ENCODE results near the gene GNL2. TPM values are rescaled to one million over a fixed set of nuclear protein-coding genes. Genes with fewer than 3 reads are reported as not detected.
A peak's percentile ranks its signal among the peaks of the same experiment; 100 is the strongest.

The GNL2 gene
- total RNA-seq, 1 experiment from 2014 or later: 170 TPM

DNA sequence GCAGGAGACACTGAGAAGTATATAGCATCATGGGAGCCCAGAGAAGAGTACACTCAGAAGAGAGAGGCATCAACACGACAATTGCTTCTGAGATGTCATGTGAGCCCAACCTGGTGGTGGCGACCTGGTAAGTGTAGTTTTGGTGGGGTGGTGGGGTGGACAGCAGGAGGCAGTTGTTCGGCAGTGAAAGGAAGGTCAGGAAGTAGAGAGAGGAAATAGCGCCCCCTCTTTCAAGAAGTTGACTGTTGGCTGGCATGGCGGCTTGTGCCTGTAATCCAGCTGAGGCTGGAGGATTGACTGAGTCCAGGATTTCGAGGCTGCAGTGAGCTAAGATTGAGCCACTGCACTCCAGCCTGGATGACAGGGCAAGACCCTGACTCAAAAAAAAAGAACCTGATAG, 26.4 kb upstream of the GNL2 start:
- peak; percentile 79 for DNase-seq
- H3K4me3 ChIP-seq (ENCODE audit: insufficient read depth, low read depth, low read length): no peak overlapping the region
- no peaks in the 10 kb centered on the region for H3K36me3 ChIP-seq (replicated peaks; ENCODE audit: control insufficient read depth, insufficient read depth, low read length)
- peaks cover 32% of the 10 kb centered on the region for H3K27me3 ChIP-seq (ENCODE audit: control insufficient read depth, insufficient read depth, low read length)

DNA sequence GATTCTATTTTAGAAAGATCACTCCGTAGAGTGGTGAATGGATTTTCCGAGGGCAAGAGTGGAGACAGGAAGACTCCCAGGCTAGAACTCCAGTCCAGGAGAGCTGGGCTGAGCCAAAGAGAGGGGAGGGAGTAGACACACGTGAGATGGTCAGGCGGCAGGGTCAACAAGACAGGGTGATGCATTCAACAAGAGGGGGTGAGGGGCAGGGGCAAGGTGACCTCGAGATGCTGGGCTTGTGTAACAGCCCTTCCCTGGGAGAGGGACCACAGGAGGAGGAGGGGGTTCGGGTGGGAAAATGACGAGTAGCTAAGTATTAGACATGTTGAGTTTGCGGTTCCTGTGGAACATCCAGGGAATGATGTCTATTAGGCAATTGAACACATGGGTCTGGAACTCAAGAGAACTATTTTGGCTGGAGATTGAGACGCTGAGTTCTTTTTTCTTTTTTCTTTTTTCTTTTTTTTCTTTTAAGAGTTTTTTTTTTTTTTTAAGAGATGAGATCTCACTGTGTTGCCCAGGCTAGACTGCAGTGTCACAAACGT, 25.7 kb upstream of the GNL2 start:
- H3K4me3 ChIP-seq (ENCODE audit: insufficient read depth, low read depth, low read length): no peak overlapping the region
- no peak for DNase-seq
- H3K27me3 ChIP-seq (ENCODE audit: control insufficient read depth, insufficient read depth, low read length): peaks cover 30% of the 10 kb centered on the region
- no peaks in the 10 kb centered on the region for H3K36me3 ChIP-seq (replicated peaks; ENCODE audit: control insufficient read depth, insufficient read depth, low read length)

GRCh38 chr1:37620707-37621106, 25.0 kb upstream of the GNL2 start:
- no peak for DNase-seq
- Histone ChIP-seq H3K27me3 (ENCODE audit: control insufficient read depth, insufficient read depth, low read length) (peaks cover 26% of the 10 kb centered on the region), H3K36me3 (replicated peaks; ENCODE audit: control insufficient read depth, insufficient read depth, low read length) (no peaks in the 10 kb centered on the region), H3K4me3 (ENCODE audit: insufficient read depth, low read depth, low read length) (no peak overlapping the region)

- Histone ChIP-seq H3K36me3 (replicated peaks; ENCODE audit: control insufficient read depth, insufficient read depth, low read length) (no peaks in the 10 kb centered on the region), H3K27me3 (ENCODE audit: control insufficient read depth, insufficient read depth, low read length) (peaks cover 25% of the 10 kb centered on the region)
These were observed 20.6 kb upstream of the GNL2 start for GRCh38 chr1:37616330-37616729.

GRCh38 chr1:37614105-37614504, 18.4 kb upstream of the GNL2 start:
- Histone ChIP-seq H3K36me3 (replicated peaks; ENCODE audit: control insufficient read depth, insufficient read depth, low read length) (no peaks in the 10 kb centered on the region), H3K27me3 (ENCODE audit: control insufficient read depth, insufficient read depth, low read length) (peaks cover 26% of the 10 kb centered on the region), H3K4me3 (ENCODE audit: insufficient read depth, low read depth, low read length) (no peak overlapping the region)
- no peak for DNase-seq

More at GRCh38 chr1:37616330-37616729, 20.6 kb upstream of the GNL2 start:
- DNase-seq: no peak
- no peak overlapping the region for H3K4me3 ChIP-seq (ENCODE audit: insufficient read depth, low read depth, low read length)

- Histone ChIP-seq H3K36me3 (replicated peaks; ENCODE audit: control insufficient read depth, insufficient read depth, low read length) (no peaks in the 10 kb centered on the region), H3K4me3 (ENCODE audit: insufficient read depth, low read depth, low read length) (no peak overlapping the region), H3K27me3 (ENCODE audit: control insufficient read depth, insufficient read depth, low read length) (peaks cover 38% of the 10 kb centered on the region)
- no peak for DNase-seq
These were observed 16.4 kb upstream of the GNL2 start for GRCh38 chr1:37612186-37612585.

- no peak for DNase-seq
- peaks cover 32% of the 10 kb centered on the region for H3K27me3 ChIP-seq (ENCODE audit: control insufficient read depth, insufficient read depth, low read length)
- H3K4me3 ChIP-seq (ENCODE audit: insufficient read depth, low read depth, low read length): no peak overlapping the region
- no peaks in the 10 kb centered on the region for H3K36me3 ChIP-seq (replicated peaks; ENCODE audit: control insufficient read depth, insufficient read depth, low read length)
These were observed 14.3 kb upstream of the GNL2 start for GRCh38 chr1:37609994-37610393.

- DNase-seq: no peak
- Histone ChIP-seq H3K27me3 (ENCODE audit: control insufficient read depth, insufficient read depth, low read length) (peaks cover 30% of the 10 kb centered on the region), H3K4me3 (ENCODE audit: insufficient read depth, low read depth, low read length) (no peak overlapping the region), H3K36me3 (replicated peaks; ENCODE audit: control insufficient read depth, insufficient read depth, low read length) (no peaks in the 10 kb centered on the region)
These were observed 13.3 kb upstream of the GNL2 start for GRCh38 chr1:37609002-37609401.

DNA sequence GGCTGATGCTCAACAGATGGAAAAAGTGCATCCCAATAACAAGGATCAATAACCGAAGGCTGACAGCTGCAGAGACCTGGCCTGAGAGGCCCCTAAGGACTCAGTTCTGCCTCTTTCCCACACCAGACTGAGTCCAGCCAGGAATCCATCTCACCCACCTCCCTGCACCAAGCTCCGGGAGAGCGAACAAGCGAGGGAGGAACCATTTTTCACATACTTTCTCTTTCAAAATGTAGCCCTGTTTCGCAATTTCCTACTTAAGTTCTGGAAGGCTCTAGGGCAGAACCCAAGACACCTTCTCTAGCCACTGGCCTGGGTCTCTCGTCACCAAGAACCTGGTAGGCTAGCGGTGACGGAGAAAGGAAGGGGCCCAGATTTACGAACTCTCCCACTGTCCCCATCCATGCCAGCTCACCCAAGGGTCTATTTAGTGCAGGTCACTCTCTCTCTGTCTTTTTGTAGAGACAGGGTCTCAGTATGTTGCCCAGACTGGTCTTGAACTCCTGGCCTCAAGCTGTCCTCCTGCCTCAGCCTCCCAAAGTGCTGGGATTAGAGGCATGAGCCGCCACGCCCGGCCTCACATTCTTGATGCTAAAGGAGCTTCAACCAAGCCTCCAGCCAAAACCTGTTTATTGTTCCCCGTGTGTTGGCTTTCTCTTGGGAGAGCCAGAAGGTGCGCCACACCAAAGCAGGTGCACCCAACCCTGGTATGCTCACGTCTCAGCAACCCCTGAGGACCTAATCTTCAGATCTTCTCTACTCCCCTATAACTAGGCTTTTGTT, 10.9 kb upstream of the GNL2 start:
- DNase-seq: no peak
- Histone ChIP-seq H3K27me3 (ENCODE audit: control insufficient read depth, insufficient read depth, low read length) (peaks cover 23% of the 10 kb centered on the region), H3K4me3 (ENCODE audit: insufficient read depth, low read depth, low read length) (no peak overlapping the region), H3K36me3 (replicated peaks; ENCODE audit: control insufficient read depth, insufficient read depth, low read length) (no peaks in the 10 kb centered on the region)

DNA sequence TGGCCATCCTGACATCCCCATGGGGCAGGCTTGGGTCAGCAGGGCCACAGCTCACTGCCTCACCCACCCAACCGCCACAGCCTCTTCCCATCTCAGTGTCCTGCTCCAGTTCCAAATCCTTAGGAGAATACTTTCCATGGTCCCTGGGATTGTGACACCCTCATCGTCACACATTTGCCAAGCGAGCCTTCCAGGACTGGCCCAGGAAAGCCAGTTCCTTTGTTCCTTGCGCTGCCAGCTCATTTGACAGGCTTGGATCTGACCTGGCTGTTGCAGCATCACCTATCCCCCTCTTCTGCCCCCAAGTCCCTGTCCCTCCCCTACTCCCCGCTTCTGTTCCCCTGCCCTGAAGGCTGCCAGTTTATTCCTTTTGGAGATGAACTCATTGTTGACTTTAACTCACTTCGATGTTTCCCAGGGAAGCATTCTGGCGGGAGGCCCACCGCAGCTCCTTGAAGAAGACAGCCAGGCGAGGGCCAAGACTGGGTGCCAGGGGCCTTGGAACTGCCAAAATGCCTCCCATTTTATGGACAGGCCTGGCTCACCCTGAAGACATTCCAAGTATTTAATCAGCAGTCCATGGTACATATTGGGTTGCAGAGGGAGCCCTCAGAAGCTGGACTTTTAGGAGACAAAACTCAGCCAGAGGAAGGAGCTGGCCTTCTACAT, 10.2 kb upstream of the GNL2 start:
- H3K36me3 ChIP-seq (replicated peaks; ENCODE audit: control insufficient read depth, insufficient read depth, low read length): no peaks in the 10 kb centered on the region
- H3K4me3 ChIP-seq (ENCODE audit: insufficient read depth, low read depth, low read length): no peak overlapping the region
- peaks cover 23% of the 10 kb centered on the region for H3K27me3 ChIP-seq (ENCODE audit: control insufficient read depth, insufficient read depth, low read length)
- no peak for DNase-seq

GRCh38 chr1:37605061-37605650, 9.4 kb upstream of the GNL2 start:
- Histone ChIP-seq H3K4me3 (ENCODE audit: insufficient read depth, low read depth, low read length) (no peak overlapping the region), H3K36me3 (replicated peaks; ENCODE audit: control insufficient read depth, insufficient read depth, low read length) (no peaks in the 10 kb centered on the region), H3K27me3 (ENCODE audit: control insufficient read depth, insufficient read depth, low read length) (peaks cover 23% of the 10 kb centered on the region)
- peak; percentile 48 for DNase-seq

- peaks cover 6% of the 10 kb centered on the region; the same call in 1 of the 2 replicates for H3K27me3 ChIP-seq (ENCODE audit: control insufficient read depth, insufficient read depth, low read length)
- peak; percentile 87 for DNase-seq
- no peak overlapping the region for H3K4me3 ChIP-seq (ENCODE audit: insufficient read depth, low read depth, low read length)
- H3K36me3 ChIP-seq (replicated peaks; ENCODE audit: control insufficient read depth, insufficient read depth, low read length): no peaks in the 10 kb centered on the region
These were observed 7.3 kb upstream of the GNL2 start for GRCh38 chr1:37602750-37603694.

DNA sequence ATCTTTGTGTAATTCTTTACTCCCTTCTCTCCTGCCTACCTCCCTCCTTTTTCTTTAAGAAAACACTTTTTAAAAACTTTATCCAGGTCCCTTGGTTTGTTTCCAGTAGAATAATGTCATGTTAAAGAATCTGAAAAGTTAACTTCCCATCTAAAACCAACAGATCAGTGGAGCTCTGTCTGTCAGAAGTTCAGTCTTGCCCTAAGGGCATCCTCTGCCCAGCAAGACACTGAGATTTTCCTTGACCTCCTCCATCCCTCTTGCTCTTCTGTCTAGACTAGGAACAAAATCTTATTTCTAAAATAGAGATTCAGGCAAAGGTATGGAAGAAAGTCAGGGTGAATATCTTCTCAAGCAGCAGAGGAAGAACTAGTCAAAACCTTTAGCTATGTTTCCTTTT, 5.7 kb upstream of the GNL2 start:
- H3K27me3 ChIP-seq (ENCODE audit: control insufficient read depth, insufficient read depth, low read length): no peaks in the 10 kb centered on the region; the same call in 1 of the 2 replicates
- no peaks in the 10 kb centered on the region for H3K36me3 ChIP-seq (replicated peaks; ENCODE audit: control insufficient read depth, insufficient read depth, low read length)

DNA sequence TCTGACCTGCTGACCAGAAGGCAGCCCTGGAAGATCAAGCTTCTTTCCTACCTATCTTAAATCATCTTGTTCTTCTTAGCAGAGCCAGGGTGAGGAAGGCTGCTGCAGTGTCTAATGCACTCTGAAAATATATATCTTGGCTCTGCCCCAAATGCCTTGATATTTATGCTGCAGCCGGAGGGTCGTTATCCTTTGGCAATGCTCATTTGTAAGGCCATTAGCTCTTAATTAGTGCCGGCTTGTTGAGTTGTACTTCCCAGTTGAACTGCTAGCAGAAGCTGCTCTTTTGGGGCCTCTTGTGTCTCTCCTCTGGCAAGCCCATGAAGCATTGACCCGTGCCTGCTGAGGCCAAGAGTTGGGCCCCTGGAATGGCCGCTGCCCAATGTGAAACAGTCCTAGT, 4.2 kb upstream of the GNL2 start:
- Histone ChIP-seq H3K36me3 (replicated peaks; ENCODE audit: control insufficient read depth, insufficient read depth, low read length) (no peaks in the 10 kb centered on the region), H3K4me3 (ENCODE audit: insufficient read depth, low read depth, low read length) (no peak overlapping the region), H3K27me3 (ENCODE audit: control insufficient read depth, insufficient read depth, low read length) (peaks cover 2% of the 10 kb centered on the region; the same call in 1 of the 2 replicates)
- no peak for DNase-seq

More for the DNA sequence above, 5.7 kb upstream of the GNL2 start:
- no peak overlapping the region for H3K4me3 ChIP-seq (ENCODE audit: insufficient read depth, low read depth, low read length)
- no peak for DNase-seq

All from H7 (cell line).